GM10266 (cell line): ENCODE results near the gene CCDC97.

ENCODE experiments used
- DNase-seq: peaks from one replicate; pipeline ENCODE4 v3.0.0; 2012; ENCODE audit errors: extremely low spot score
- TF ChIP-seq, protein P1 (sequence below): IDR thresholded peaks from 2 replicates; pipeline ENCODE4 v1.5.1; 2012; ENCODE audit warnings: mild to moderate bottlenecking, low read depth; ENCODE audit not compliant: control insufficient read depth, insufficient read depth; ENCODE audit errors: missing control alignments

CCDC97 gene

GRCh38 chr19:41265395-41266153 lies 44.4 kb upstream of the CCDC97 start:
- TF ChIP-seq, protein P1, sequence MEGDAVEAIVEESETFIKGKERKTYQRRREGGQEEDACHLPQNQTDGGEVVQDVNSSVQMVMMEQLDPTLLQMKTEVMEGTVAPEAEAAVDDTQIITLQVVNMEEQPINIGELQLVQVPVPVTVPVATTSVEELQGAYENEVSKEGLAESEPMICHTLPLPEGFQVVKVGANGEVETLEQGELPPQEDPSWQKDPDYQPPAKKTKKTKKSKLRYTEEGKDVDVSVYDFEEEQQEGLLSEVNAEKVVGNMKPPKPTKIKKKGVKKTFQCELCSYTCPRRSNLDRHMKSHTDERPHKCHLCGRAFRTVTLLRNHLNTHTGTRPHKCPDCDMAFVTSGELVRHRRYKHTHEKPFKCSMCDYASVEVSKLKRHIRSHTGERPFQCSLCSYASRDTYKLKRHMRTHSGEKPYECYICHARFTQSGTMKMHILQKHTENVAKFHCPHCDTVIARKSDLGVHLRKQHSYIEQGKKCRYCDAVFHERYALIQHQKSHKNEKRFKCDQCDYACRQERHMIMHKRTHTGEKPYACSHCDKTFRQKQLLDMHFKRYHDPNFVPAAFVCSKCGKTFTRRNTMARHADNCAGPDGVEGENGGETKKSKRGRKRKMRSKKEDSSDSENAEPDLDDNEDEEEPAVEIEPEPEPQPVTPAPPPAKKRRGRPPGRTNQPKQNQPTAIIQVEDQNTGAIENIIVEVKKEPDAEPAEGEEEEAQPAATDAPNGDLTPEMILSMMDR = no peak
- DNase-seq = peak; percentile 21

- TF ChIP-seq, protein P1 = no peak
- DNase-seq = no peak
These were observed 40.9 kb upstream of the CCDC97 start for GRCh38 chr19:41269055-41269454.

GRCh38 chr19:41269571-41269970 lies 40.4 kb upstream of the CCDC97 start:
- TF ChIP-seq, protein P1 = no peak
- no peak for DNase-seq

- no peak for DNase-seq
- TF ChIP-seq, protein P1 = no peak
These were observed 36.9 kb upstream of the CCDC97 start for GRCh38 chr19:41273076-41273475.

GRCh38 chr19:41274802-41275201 lies 35.2 kb upstream of the CCDC97 start:
- DNase-seq = no peak
- TF ChIP-seq, protein P1 = no peak

GRCh38 chr19:41276231-41276630 lies 33.7 kb upstream of the CCDC97 start:
- no peak for DNase-seq
- TF ChIP-seq, protein P1 = no peak

DNA sequence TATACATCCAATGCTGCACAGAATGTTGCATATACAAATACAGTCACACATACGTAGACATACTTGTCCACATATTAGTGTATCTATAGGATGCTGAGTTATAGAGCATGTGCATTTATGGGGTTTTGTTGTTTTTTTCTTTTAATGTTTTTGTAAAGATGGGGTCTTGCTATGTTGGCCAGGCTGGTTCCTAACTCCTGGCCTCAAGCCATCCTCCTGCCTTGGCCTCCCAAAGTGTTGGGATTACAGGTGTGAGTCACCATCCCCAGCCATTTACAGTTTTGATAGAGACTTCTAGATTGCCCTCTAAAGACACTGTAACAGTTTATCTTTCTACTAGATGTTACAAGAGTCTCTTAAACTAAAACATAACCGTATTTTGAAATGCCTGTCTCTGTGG lies 31.5 kb upstream of the CCDC97 start:
- TF ChIP-seq, protein P1 = no peak
- DNase-seq = no peak
